ENCODE measurements around the gene GRIA2. TPM values are rescaled to one million over a fixed set of nuclear protein-coding genes. Genes with fewer than 3 reads are reported as not detected.

The GRIA2 gene
- polyA plus RNA-seq, 3 donors from 2014 or later, result not detected

DNA sequence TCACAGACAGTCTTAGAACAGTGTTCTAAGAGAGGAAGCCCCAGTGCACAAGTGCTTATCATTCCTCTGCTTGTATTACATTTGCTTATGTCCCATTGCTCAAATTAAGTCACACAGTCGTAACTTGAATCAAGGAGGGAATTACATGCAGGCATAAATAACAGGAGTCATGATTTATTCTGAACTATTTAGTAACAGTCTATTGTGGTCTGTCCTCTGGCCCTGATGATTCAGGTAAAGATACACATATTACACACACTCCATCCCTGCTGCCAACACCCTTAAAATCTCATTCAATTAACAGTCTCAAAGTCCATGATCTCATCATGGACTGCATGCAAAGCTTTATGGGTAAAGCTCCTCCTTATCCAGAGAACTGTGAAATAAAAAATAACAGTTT lies 60.1 kb downstream of the GRIA2 start:
- Mint-ChIP-seq H3K36me3 (no peaks in the 10 kb centered on the region), H3K9me3 (peaks cover 4 to 44% (median 5%) of the 10 kb centered on the region in 6 donors)

DNA sequence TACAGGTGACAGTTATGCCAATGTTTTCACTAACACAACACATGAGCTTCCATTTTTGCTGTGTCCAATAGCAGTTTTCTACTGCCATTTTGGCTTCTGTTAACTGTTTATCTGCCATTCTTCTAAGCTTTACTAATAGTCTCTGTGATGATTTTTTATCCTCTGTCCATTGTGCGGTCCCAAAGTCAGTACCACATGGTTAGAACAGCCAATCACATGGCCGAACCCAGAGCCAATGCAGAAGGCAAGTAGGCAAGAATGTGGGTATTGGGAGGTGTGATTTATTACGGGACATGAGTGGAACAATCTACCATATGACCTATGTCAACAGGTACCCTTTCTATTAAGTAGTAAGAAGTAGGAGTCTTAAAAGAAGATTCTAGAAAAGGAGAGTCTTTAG lies 61.5 kb downstream of the GRIA2 start:
- H3K4me1 Mint-ChIP-seq, result no peaks in the 10 kb centered on the region
- peaks cover 0 to 2% (median 0%) of the 10 kb centered on the region in 3 donors for H3K27me3 Mint-ChIP-seq (ENCODE audit: low read depth in 3 of 3)
- no peak overlapping the region for H3K4me3 Mint-ChIP-seq
- H3K36me3 Mint-ChIP-seq, result no peaks in the 10 kb centered on the region
- H3K27ac Mint-ChIP-seq, result no peak overlapping the region
- H3K9me3 Mint-ChIP-seq, result peaks cover 0 to 38% (median 5%) of the 10 kb centered on the region in 6 donors
- no peak for DNase-seq

More for the DNA sequence above, 60.1 kb downstream of the GRIA2 start:
- Mint-ChIP-seq H3K4me1 (no peaks in the 10 kb centered on the region), H3K27me3 (ENCODE audit: low read depth in 3 of 3) (peaks cover 0 to 2% (median 0%) of the 10 kb centered on the region in 3 donors), H3K27ac (no peak overlapping the region), H3K4me3 (no peak overlapping the region)
- no peak for DNase-seq

DNA sequence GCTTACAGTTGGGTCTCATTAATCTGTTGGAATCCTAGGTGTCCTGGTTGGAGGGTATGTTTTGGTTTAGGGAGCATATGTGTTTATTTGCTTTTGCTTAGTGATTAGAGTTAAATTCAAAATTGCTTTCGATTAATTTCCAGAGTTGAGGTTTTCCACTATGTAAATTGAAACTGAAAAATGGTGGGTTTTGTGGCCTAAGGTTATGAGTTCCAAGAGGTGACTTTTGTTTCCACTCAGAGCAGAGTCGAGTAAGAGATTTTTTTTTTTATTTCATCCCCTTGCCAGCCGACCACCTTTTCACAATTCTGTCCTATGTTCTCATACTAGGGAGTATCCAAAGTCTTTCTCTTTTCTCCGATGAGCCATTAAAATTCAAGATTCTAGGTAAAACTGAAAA lies 66.9 kb downstream of the GRIA2 start:
- H3K4me1 Mint-ChIP-seq, result no peaks in the 10 kb centered on the region
- no peak for DNase-seq
- H3K4me3 Mint-ChIP-seq, result no peak overlapping the region
- peaks cover 0 to 2% (median 0%) of the 10 kb centered on the region in 3 donors for H3K27me3 Mint-ChIP-seq (ENCODE audit: low read depth in 3 of 3)
- no peaks in the 10 kb centered on the region for H3K36me3 Mint-ChIP-seq
- peaks cover 0 to 27% (median 4%) of the 10 kb centered on the region in 6 donors for H3K9me3 Mint-ChIP-seq
- no peak overlapping the region for H3K27ac Mint-ChIP-seq

DNA sequence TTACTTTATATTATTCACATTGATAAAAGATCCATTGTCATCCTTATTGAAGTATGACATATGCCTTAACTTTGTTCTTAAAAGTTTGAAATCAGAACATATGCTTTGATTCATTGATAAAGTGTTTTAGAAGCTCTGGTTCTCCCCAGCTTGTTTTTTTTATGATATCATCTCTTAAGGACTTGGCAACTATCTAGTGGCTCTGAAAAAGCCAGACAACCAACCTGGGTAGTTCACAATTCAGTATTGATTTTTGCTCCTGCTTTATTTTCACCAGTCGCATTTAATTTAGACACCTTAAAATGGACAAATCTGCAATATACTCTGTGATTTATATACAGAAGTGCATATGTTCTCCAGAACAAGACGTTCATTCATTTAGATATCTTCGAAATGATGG lies 70.1 kb downstream of the GRIA2 start:
- H3K9me3 Mint-ChIP-seq, result peaks cover 0 to 24% (median 4%) of the 10 kb centered on the region in 6 donors
- DNase-seq, result no peak

DNA sequence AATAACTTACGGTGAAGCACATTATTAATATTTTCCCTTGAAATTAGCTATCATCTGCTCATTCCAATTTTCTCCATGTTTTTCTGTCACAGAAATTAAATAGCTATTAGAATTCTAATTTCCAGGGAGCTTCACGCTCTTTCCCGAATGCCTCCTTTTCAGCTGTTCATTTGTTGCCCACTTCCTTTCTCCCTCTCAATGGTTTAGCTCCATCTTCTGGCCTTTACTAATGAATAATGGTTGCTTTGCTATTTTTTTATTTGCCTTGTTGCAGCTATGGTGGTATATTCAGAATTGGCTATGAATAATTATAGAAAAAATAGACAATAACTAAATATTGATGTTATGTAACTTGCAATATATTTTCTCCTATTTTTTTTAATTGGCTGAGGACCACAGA lies 70.5 kb downstream of the GRIA2 start:
- Mint-ChIP-seq H3K4me3 (no peak overlapping the region), H3K27ac (no peak overlapping the region), H3K36me3 (no peaks in the 10 kb centered on the region)

More for the DNA sequence above, 70.1 kb downstream of the GRIA2 start:
- H3K27ac Mint-ChIP-seq, result no peak overlapping the region
- H3K36me3 Mint-ChIP-seq, result no peaks in the 10 kb centered on the region
- H3K4me3 Mint-ChIP-seq, result no peak overlapping the region
- no peaks in the 10 kb centered on the region for H3K4me1 Mint-ChIP-seq
- peaks cover 0 to 2% (median 0%) of the 10 kb centered on the region in 3 donors for H3K27me3 Mint-ChIP-seq (ENCODE audit: low read depth in 3 of 3)

DNA sequence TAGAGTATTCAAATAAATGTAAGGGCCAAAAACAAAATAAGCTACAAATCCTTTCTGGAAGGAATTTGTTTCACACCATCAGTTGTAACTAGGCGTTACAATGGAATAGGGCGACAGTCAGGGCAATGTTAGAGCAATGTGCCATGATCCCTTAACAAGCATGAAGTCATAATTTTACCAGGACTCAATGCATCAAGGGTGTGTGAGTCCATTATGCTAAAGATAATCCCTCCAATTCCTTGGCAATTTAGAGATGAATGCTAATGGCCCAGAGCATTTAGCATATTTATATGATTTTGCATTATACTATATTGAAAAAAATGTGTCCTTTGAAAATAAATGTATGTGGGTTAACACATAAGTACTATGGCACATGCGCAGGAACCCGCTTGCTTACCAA lies 73.1 kb downstream of the GRIA2 start:
- Mint-ChIP-seq H3K4me1 (no peaks in the 10 kb centered on the region), H3K36me3 (no peaks in the 10 kb centered on the region), H3K27ac (no peak overlapping the region), H3K4me3 (no peak overlapping the region), H3K9me3 (peaks cover 0 to 20% (median 4%) of the 10 kb centered on the region in 6 donors), H3K27me3 (ENCODE audit: low read depth in 3 of 3) (peaks cover 0 to 2% (median 0%) of the 10 kb centered on the region in 3 donors)
- no peak for DNase-seq

More for the DNA sequence above, 70.5 kb downstream of the GRIA2 start:
- H3K4me1 Mint-ChIP-seq, result no peaks in the 10 kb centered on the region
- peaks cover 0 to 24% (median 4%) of the 10 kb centered on the region in 6 donors for H3K9me3 Mint-ChIP-seq
- peaks cover 0 to 2% (median 0%) of the 10 kb centered on the region in 3 donors for H3K27me3 Mint-ChIP-seq (ENCODE audit: low read depth in 3 of 3)
- DNase-seq, result no peak

DNA sequence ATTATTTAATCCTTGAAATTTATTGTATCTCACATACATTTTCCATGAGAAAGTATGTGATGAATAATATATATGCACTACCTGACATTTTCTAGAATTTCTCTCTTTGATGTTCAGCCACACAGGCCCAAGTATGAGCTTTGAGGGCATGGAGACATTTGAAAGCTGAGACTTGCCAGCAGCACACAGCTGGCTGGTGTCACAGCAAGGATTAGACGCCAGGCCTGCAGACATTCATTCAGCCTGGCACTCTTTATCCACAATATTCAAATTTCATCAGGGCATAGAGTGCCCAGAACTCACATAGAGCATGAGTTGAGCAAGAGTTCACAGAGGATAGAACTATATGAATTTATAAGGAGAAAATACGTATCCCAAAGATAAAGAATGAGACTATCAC lies 74.0 kb downstream of the GRIA2 start:
- Mint-ChIP-seq H3K36me3 (no peaks in the 10 kb centered on the region), H3K27me3 (ENCODE audit: low read depth in 3 of 3) (peaks cover 0 to 2% (median 0%) of the 10 kb centered on the region in 3 donors), H3K9me3 (peaks cover 0 to 20% (median 5%) of the 10 kb centered on the region in 6 donors), H3K27ac (no peak overlapping the region), H3K4me1 (no peaks in the 10 kb centered on the region), H3K4me3 (no peak overlapping the region)
- no peak for DNase-seq

DNA sequence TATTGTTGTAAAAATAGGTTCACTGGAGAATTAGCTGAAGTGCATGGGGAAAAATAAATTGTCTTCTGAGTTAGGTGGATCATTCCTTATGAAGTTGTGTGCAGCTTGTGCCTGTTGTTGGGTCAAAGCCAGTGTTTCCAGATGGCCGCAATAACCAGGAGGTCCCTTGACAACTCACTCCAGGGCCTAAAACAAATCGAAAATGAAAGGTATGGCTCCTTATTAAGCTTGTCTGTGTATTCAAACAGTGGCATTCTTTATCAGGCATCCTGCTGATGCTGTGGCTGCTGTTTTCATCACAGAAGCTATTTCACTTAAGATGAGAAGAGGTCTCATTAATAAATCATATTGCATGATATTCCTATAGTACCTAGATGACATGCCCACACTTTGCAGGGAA lies 80.2 kb downstream of the GRIA2 start:
- Mint-ChIP-seq H3K36me3 (no peaks in the 10 kb centered on the region), H3K9me3 (peaks cover 4 to 22% (median 6%) of the 10 kb centered on the region in 6 donors), H3K4me1 (no peaks in the 10 kb centered on the region), H3K27ac (no peak overlapping the region), H3K4me3 (no peak overlapping the region), H3K27me3 (ENCODE audit: low read depth in 3 of 3) (peaks cover 0 to 2% (median 1%) of the 10 kb centered on the region in 3 donors)
- no peak for DNase-seq

DNA sequence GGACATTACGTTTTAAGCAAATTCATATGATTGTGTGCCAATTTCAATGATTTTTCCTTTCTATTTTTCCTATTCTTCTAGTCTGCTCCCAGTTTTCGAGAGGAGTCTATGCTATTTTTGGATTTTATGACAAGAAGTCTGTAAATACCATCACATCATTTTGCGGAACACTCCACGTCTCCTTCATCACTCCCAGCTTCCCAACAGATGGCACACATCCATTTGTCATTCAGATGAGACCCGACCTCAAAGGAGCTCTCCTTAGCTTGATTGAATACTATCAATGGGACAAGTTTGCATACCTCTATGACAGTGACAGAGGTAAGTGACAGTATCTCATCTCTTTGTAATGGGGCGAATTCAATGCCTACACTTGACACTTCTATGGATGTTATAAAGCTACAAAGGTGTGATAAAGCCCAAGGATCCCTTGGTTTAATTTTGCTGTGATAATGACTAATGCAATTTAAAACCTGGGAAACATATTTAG lies 83.0 kb downstream of the GRIA2 start:
- Mint-ChIP-seq H3K27ac (no peak overlapping the region), H3K27me3 (ENCODE audit: low read depth in 3 of 3) (peaks cover 0 to 2% (median 1%) of the 10 kb centered on the region in 3 donors), H3K36me3 (no peaks in the 10 kb centered on the region), H3K9me3 (peaks cover 0 to 24% (median 7%) of the 10 kb centered on the region in 6 donors), H3K4me3 (no peak overlapping the region), H3K4me1 (no peaks in the 10 kb centered on the region)
- DNase-seq, result no peak

DNA sequence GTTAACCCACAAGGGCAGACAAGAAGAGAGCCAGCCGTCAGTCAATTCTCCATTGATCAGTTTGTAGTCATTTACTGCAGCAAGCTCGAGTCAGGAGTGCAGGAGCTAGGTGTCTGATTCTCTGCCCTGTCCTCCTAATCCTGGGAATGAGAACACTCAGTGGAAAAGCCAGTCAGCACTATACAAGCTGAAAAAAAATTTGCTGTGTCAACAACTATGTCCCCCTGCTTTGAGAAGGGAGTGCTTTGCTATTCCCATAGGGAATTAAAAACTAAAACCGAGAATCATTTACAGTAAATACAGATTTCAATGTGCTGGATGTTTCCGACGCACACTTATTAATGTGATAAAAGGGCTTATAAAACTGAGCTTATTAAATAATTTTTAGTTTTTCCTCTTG lies 84.2 kb downstream of the GRIA2 start:
- peaks cover 0 to 21% (median 8%) of the 10 kb centered on the region in 6 donors for H3K9me3 Mint-ChIP-seq
- no peaks in the 10 kb centered on the region for H3K4me1 Mint-ChIP-seq
- H3K27me3 Mint-ChIP-seq (ENCODE audit: low read depth in 3 of 3), result peaks cover 0 to 2% (median 1%) of the 10 kb centered on the region in 3 donors
- H3K4me3 Mint-ChIP-seq, result no peak overlapping the region
- H3K36me3 Mint-ChIP-seq, result no peaks in the 10 kb centered on the region
- DNase-seq, result no peak
- no peak overlapping the region for H3K27ac Mint-ChIP-seq

DNA sequence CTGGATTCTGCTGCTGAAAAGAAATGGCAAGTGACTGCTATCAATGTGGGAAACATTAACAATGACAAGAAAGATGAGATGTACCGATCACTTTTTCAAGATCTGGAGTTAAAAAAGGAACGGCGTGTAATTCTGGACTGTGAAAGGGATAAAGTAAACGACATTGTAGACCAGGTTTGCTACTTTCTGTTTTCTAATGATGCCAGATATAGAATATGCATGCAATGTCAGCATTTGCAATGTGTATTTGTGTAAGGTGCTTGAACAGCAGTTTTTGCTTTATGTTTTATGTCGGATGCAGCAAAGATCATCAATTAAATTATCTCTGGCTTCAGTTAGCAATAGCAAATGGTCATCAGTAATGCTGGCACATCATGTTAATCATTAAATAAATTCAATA lies 92.2 kb downstream of the GRIA2 start:
- Mint-ChIP-seq H3K4me1 (no peaks in the 10 kb centered on the region), H3K27ac (no peak overlapping the region), H3K27me3 (ENCODE audit: low read depth in 3 of 3) (no peaks in the 10 kb centered on the region), H3K9me3 (peaks cover 0 to 44% (median 5%) of the 10 kb centered on the region in 6 donors), H3K36me3 (no peaks in the 10 kb centered on the region), H3K4me3 (no peak overlapping the region)
- no peak for DNase-seq

DNA sequence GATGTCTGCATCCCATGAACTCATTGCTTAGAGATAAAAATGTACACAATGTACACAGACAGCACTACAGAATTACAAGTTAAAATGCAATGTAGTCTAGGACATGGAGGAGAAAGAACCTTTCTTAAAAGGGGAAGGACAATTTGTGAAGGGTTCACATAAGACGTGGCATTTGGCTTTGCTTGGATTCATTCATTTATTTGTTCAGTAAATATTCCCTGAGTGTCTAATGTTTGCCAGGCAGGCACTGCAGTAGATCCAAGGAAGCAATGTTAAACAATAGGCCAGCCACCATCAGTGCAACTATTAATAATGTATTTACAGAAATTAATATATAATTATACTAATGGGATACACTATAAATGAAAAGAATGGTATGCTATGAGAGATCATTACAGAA lies 94.4 kb downstream of the GRIA2 start:
- H3K4me1 Mint-ChIP-seq, result no peaks in the 10 kb centered on the region

DNA sequence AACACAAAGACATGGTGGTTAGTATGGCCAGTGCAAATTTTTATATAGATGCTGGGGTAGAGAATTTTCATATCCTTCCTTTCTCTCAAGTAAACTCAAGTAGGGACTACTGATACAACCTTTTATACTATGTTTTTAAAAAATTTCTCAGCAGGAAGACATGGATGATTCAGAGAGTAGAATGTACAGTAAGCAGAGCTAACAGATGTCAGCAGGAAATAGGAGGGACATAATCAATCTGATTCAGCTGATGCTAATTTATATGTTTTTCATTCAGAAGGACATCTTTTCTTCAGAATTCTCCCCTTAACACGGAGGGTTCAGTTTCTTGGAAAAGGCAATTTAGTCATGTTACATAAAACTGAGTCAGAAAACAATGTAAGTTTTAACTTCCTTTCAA lies 95.4 kb downstream of the GRIA2 start:
- Mint-ChIP-seq H3K4me1 (no peaks in the 10 kb centered on the region), H3K27ac (no peak overlapping the region), H3K36me3 (no peaks in the 10 kb centered on the region), H3K4me3 (no peak overlapping the region), H3K27me3 (ENCODE audit: low read depth in 3 of 3) (no peaks in the 10 kb centered on the region), H3K9me3 (peaks cover 0 to 40% (median 3%) of the 10 kb centered on the region in 6 donors)
- DNase-seq, result no peak

More for the DNA sequence above, 94.4 kb downstream of the GRIA2 start:
- Mint-ChIP-seq H3K27me3 (ENCODE audit: low read depth in 3 of 3) (no peaks in the 10 kb centered on the region), H3K9me3 (peaks cover 0 to 43% (median 3%) of the 10 kb centered on the region in 6 donors), H3K27ac (no peak overlapping the region), H3K36me3 (no peaks in the 10 kb centered on the region), H3K4me3 (no peak overlapping the region)
- DNase-seq, result no peak

DNA sequence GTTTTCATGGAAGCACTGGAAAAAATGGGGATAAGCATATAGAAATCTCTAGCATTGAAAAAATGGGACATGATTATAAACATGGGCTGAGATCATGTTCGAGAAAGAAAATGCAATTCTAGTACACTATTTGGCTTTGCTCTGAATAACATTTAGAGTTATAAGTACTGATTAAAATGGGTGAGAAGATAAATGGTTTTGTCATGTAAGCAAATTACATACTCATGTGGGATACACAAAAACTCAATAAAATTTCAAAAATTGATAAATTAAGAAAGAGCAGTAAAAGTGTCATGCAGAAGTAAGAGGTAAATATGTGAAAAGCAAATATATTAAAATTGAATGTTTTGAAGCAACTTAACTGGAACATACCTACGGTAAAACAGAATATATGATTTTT lies 99.6 kb downstream of the GRIA2 start:
- Mint-ChIP-seq H3K9me3 (peaks cover 3 to 32% (median 15%) of the 10 kb centered on the region in 6 donors), H3K36me3 (no peaks in the 10 kb centered on the region), H3K4me1 (no peaks in the 10 kb centered on the region), H3K27ac (no peak overlapping the region), H3K27me3 (ENCODE audit: low read depth in 3 of 3) (no peaks in the 10 kb centered on the region), H3K4me3 (no peak overlapping the region)
- no peak for DNase-seq

DNA sequence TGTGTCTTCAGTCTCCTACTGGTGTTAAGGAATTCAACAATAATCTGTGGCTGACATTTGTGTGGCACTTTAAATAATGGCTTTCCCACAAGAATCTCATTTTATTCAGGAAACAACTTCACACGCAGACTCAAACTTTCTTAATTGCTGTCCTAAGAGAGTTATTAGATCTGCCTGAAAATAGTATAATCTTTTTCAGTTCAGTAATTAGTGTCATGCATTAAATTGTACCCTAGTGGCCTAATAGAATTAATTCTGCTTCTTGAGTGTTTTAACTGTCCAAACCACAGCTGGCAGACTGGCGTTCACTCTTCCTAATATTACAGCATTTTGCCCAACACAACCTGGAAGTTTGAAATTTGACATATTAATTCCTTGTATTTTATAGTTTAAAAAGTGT lies 107.1 kb downstream of the GRIA2 start:
- peaks cover under 1 to 25% (median 14%) of the 10 kb centered on the region in 6 donors for H3K9me3 Mint-ChIP-seq
- H3K27ac Mint-ChIP-seq, result no peak overlapping the region
- no peaks in the 10 kb centered on the region for H3K4me1 Mint-ChIP-seq
- H3K36me3 Mint-ChIP-seq, result no peaks in the 10 kb centered on the region
- H3K4me3 Mint-ChIP-seq, result no peak overlapping the region
- no peaks in the 10 kb centered on the region for H3K27me3 Mint-ChIP-seq (ENCODE audit: low read depth in 3 of 3)
- no peak for DNase-seq

Data from immature natural killer cell (primary cell).